Pancreas (tissue), 10 donors: ENCODE results near the gene ZNF107. TPM values are rescaled to one million over a fixed set of nuclear protein-coding genes. Genes with fewer than 3 reads are reported as not detected.
"Not testable (repeated sequence)": the region's sequence is repeated elsewhere in the genome, so short reads cannot be mapped to it uniquely, and the experiment has no call there.

ENCODE experiments used
- ATAC-seq, 4 donors: fragments of 200-7000 bp; cut with Tn5 transposase; one replicate each; pipeline versions ENCODE4 v1.8.0 to v1.9.1; 2020; ENCODE audit warnings: mild to moderate bottlenecking in 4 of 4, moderate library complexity in 4 of 4
- DNase-seq, 6 donors: peaks; one replicate each; pipeline ENCODE4 v3.0.0-alpha.2; 2020
- FAIRE-seq: peaks from 2 replicates; lab custom pipeline; 2012; peaks lifted over from hg19 to GRCh38; lab: Jason Lieb, UNC
- H3K27ac ChIP-seq, 4 donors: fragments of 200-600 bp; sonication (generic); 1 replicate in 3 of 4; 2 replicates in 1 of 4; pipeline versions ENCODE4 v1.5.0 to v1.8.0; 2020
- H3K27me3 ChIP-seq, 4 donors: fragments of 200-600 bp; one replicate each; pipeline ENCODE4 v1.8.0; 2021
- H3K36me3 ChIP-seq, 3 donors: fragments of 200-600 bp; sonication (generic) in 1 of 3; one replicate each; pipeline versions ENCODE4 v1.5.0 to v1.8.0; 2020 to 2021
- H3K4me1 ChIP-seq, 3 donors: fragments of 200-600 bp; one replicate each; pipeline ENCODE4 v1.8.0; 2021
- H3K4me3 ChIP-seq, 4 donors: fragments of 200-600 bp; sonication (generic) in 2 of 4; one replicate each; pipeline versions ENCODE4 v1.5.0 to v1.8.0; 2020 to 2021
- H3K9me3 ChIP-seq, 4 donors: fragments of 200-600 bp; one replicate each; pipeline ENCODE4 v1.8.0; 2021
- WGBS, 2 donors: extraction: QIAGEN DNeasy Blood & Tissue Kit; methylation state at CpG; one replicate each; pipeline ENCODE4 v1.1.7; 2013; 5-methylcytosine and 5-hydroxymethylcytosine counted together
- intact Hi-C, 3 donors: fragments of 100-400 bp; cut with DNase I; formaldehyde crosslinking; loops; one replicate each; pipeline versions ENCODE4 v1.11.1 to v1.14.2; 2022
- polyA plus RNA-seq, 2 donors: library from polyadenylated mRNA; stranded (reverse); fragments of 200-250 nt; gene quantifications; one replicate each; pipeline ENCODE4 v1.2.3, GENCODE V29; 2013
- total RNA-seq, 6 donors: library from RNA; stranded (reverse); fragmentation: NEBNext Ultra II Directional in 4 of 6; extraction: Animal tissue kit (Norgen Biotek cat#: 25700) in 4 of 6; gene quantifications; one replicate each; pipeline versions ENCODE4 v1.2.1 to v1.2.4, GENCODE V29; 2021 to 2023
- TF ChIP-seq, protein P1 (sequence below), 4 donors: fragments of 200-600 bp; sonication (generic) in 3 of 4; IDR thresholded peaks; one replicate each; pipeline versions ENCODE4 v1.5.0 to v1.8.0; 2021; ENCODE audit warnings: antibody characterized with exemption in 4 of 4
- donor health status: healthy with polysubstance abuse.
- donor health status: DM: no; HTN: no; CAD: no; lungs with moderate emphysema.
- donor health status: DM: no; HTN: no; CAD: no.
- donor health status: control.
- donor health status: control.
- donor health status: Bipolar disorder and iron deficiency.
- donor health status: DM: yes; HTN: yes; CAD: no.
- donor health status: DM: no; HTN: no; CAD: no.
- donor health status: DM: no; HTN: no; CAD: no.
- donor health status: DM: yes; HTN: yes; CAD: no.

ZNF107 gene
- total and polyA plus RNA-seq, 8 donors, result 0.68 to 2.9 (median 1.4) TPM

- no peak overlapping the region for H3K27ac ChIP-seq
- H3K4me3 ChIP-seq, result no peak overlapping the region
- TF ChIP-seq, protein P1, sequence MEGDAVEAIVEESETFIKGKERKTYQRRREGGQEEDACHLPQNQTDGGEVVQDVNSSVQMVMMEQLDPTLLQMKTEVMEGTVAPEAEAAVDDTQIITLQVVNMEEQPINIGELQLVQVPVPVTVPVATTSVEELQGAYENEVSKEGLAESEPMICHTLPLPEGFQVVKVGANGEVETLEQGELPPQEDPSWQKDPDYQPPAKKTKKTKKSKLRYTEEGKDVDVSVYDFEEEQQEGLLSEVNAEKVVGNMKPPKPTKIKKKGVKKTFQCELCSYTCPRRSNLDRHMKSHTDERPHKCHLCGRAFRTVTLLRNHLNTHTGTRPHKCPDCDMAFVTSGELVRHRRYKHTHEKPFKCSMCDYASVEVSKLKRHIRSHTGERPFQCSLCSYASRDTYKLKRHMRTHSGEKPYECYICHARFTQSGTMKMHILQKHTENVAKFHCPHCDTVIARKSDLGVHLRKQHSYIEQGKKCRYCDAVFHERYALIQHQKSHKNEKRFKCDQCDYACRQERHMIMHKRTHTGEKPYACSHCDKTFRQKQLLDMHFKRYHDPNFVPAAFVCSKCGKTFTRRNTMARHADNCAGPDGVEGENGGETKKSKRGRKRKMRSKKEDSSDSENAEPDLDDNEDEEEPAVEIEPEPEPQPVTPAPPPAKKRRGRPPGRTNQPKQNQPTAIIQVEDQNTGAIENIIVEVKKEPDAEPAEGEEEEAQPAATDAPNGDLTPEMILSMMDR (IDR thresholded peaks at IDR 0.05), result no peak
- FAIRE-seq (no peak), ATAC-seq (no peak), DNase-seq (no peak)
- no peaks in the 10 kb centered on the region for H3K4me1 ChIP-seq
- no peaks in the 10 kb centered on the region for H3K27me3 ChIP-seq
- peaks cover 0 to 7% (median 0%) of the 10 kb centered on the region in 3 donors for H3K36me3 ChIP-seq
- intact Hi-C loops, result no loop called here
- H3K9me3 ChIP-seq, result peaks cover 0 to 23% (median 4%) of the 10 kb centered on the region in 4 donors
- WGBS, 2 donors, result 100% methylated on average over 2 of the region's 2 CpGs
Observed at GRCh38 chr7:64706625-64707292, 40.8 kb downstream of the ZNF107 start.

DNA sequence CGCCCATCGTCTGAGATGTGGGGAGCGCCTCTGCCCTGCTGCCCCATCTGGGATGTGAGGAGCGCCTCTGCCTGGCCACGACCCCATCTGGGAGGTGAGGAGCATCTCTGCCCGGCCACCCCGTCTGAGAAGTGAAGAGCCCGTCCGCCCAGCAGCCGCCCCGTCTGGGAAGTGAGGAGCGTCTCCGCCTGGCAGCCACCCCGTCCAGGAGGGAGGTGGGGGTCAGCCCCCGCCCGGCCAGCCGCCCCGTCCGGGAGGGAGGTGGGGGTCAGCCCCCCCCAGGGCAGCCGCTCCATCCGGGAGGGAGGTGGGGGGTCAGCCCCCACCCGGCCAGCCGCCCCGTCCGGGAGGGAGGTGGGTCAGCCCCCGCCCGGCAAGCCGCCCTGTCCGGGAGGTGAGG lies 52.0 kb downstream of the ZNF107 start:
- intact Hi-C loops, H3K27ac ChIP-seq, ATAC-seq, H3K4me3 ChIP-seq, H3K27me3 ChIP-seq, H3K4me1 ChIP-seq, H3K9me3 ChIP-seq, FAIRE-seq, H3K36me3 ChIP-seq: not testable (repeated sequence)
- DNase-seq, result peak in 1 of 6 donors; percentile 48
- WGBS, 2 donors, result 94 to 100% methylated on average over 6 to 29 of the region's 29 CpGs

- 55 to 75% methylated on average over 3 of the region's 3 CpGs for WGBS, 2 donors
- no peak for DNase-seq
- TF ChIP-seq, protein P1 (IDR thresholded peaks at IDR 0.05), result no peak
- ATAC-seq, result no peak
- FAIRE-seq, result no peak
- H3K27me3 ChIP-seq, result no peaks in the 10 kb centered on the region
- no peak overlapping the region for H3K4me3 ChIP-seq
- intact Hi-C loops, result no loop called here
- H3K27ac ChIP-seq, result no peak overlapping the region
- no peaks in the 10 kb centered on the region for H3K36me3 ChIP-seq
- H3K9me3 ChIP-seq, result no peaks in the 10 kb centered on the region
- no peaks in the 10 kb centered on the region for H3K4me1 ChIP-seq
Observed at GRCh38 chr7:64729089-64729848, 63.3 kb downstream of the ZNF107 start.

DNA sequence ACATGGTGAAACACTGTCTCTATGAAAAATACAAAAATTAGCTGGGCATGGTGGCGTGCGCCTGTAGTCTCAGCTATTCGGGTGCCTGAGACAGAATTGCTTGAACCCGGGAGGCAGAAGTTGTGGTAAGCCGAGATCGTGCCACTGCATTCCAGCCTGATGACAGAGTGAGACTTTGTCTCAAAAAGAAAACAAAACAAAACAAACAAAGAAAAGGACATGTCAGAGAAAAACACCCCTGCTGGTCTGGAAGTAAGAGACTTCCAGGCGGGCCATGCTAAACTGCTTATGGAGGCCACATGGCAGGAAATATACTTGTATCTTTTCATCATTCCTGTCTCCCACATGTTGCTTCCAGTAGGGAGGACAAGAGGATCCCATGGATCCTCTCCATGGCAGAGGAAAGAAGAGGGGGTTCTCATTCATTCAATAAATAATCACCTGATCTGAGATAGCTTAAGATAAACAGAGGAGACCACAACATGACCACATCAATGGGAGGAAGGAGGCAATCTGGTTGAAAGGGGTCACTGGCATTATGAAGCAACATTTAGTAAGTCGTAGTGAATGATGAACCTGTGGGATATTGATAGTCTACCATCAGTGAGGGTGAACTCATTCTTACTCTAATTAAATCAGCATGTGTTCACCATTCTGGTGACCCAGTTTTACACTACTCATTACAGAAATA lies 67.8 kb downstream of the ZNF107 start:
- Histone ChIP-seq H3K27ac (no peak overlapping the region), H3K4me1 (no peaks in the 10 kb centered on the region), H3K9me3 (no peaks in the 10 kb centered on the region), H3K27me3 (no peaks in the 10 kb centered on the region), H3K4me3 (no peak overlapping the region), H3K36me3 (no peaks in the 10 kb centered on the region)
- DNase-seq (no peak), FAIRE-seq (no peak), ATAC-seq (no peak)
- 75 to 77% methylated on average over 8 of the region's 8 CpGs for WGBS, 2 donors
- TF ChIP-seq, protein P1 (IDR thresholded peaks at IDR 0.05), result no peak
- intact Hi-C loops, result no loop called here

- intact Hi-C loops, result no loop called here
- ATAC-seq (no peak), FAIRE-seq (no peak), DNase-seq (peak in 2 of 6 donors; percentile 34 to 51)
- Histone ChIP-seq H3K36me3 (no peaks in the 10 kb centered on the region), H3K4me1 (no peaks in the 10 kb centered on the region), H3K9me3 (no peaks in the 10 kb centered on the region), H3K27me3 (no peaks in the 10 kb centered on the region), H3K27ac (no peak overlapping the region), H3K4me3 (no peak overlapping the region)
- TF ChIP-seq, protein P1 (IDR thresholded peaks at IDR 0.05), result no peak
- 89 to 95% methylated on average over 20 of the region's 20 CpGs for WGBS, 2 donors
Observed at GRCh38 chr7:64736575-64736974, 70.6 kb downstream of the ZNF107 start.

- H3K27ac ChIP-seq, intact Hi-C loops, H3K36me3 ChIP-seq, H3K4me3 ChIP-seq, H3K4me1 ChIP-seq, H3K9me3 ChIP-seq, FAIRE-seq, ATAC-seq, H3K27me3 ChIP-seq: not testable (repeated sequence)
- peak in 1 of 6 donors; percentile 33 for DNase-seq
- WGBS, 2 donors, result 89% methylated on average over 23 of the region's 29 CpGs; no CpG with 5 or more reads in 1 of the 2 donors
Observed at GRCh38 chr7:64738403-64738802, 72.5 kb downstream of the ZNF107 start.

GRCh38 chr7:64738953-64739352 lies 73.0 kb downstream of the ZNF107 start:
- DNase-seq, result peak in 1 of 6 donors; percentile 46
- not testable (repeated sequence) for H3K27me3 ChIP-seq

More at GRCh38 chr7:64738953-64739352, 73.0 kb downstream of the ZNF107 start:
- FAIRE-seq, ATAC-seq, H3K9me3 ChIP-seq, H3K27ac ChIP-seq, H3K4me3 ChIP-seq, H3K4me1 ChIP-seq, H3K36me3 ChIP-seq, intact Hi-C loops: not testable (repeated sequence)
- WGBS, 2 donors, result 88% methylated on average over 17 to 29 of the region's 29 CpGs
